Nephron (organoid): ENCODE results near the gene RPP25L.

Experiments
- H3K27ac Mint-ChIP-seq, 3 experiments: 2 replicates each; pipeline ENCODE4 v1.8.0; 2020; ENCODE audit warnings: mixed read lengths in 3 of 3, mild to moderate bottlenecking in 2 of 3, moderate library complexity in 1 of 3
- H3K27me3 Mint-ChIP-seq: 2 replicates; pipeline ENCODE4 v1.8.0; 2021; ENCODE audit warnings: low read depth, mild to moderate bottlenecking, moderate library complexity, mixed read lengths
- H3K36me3 Mint-ChIP-seq: 2 replicates; pipeline ENCODE4 v1.8.0; 2020; ENCODE audit warnings: low read depth, mixed read lengths
- H3K4me1 Mint-ChIP-seq: 2 replicates; pipeline ENCODE4 v1.8.0; 2020; ENCODE audit warnings: mixed read lengths
- H3K4me3 Mint-ChIP-seq, 3 experiments: 2 replicates each; pipeline ENCODE4 v1.8.0; 2020; ENCODE audit warnings: mild to moderate bottlenecking in 3 of 3, mixed read lengths in 3 of 3, moderate library complexity in 2 of 3
- H3K9me3 Mint-ChIP-seq: 2 replicates; pipeline ENCODE4 v1.8.0; 2020; ENCODE audit warnings: mixed read lengths
- CTCF ChIP-seq, 3 experiments: fragments of 200-600 bp; sonication (generic); IDR thresholded peaks; one replicate each; pipeline ENCODE4 v1.5.0; 2021; ENCODE audit warnings: antibody characterized with exemption in 3 of 3; ENCODE audit not compliant: unreplicated experiment in 3 of 3

RPP25L gene

GRCh38 chr9:34635556-34635955 lies 23.7 kb upstream of the RPP25L start:
- peak overlapping the region; percentile 71 to 80 (median 78) for H3K4me3 Mint-ChIP-seq
- TF ChIP-seq CTCF (IDR thresholded peaks at IDR 0.05; ENCODE audit: unreplicated experiment in 3 of 3), result no peak
- no peak overlapping the region for H3K27ac Mint-ChIP-seq
- H3K27me3 Mint-ChIP-seq, result peaks cover 26% of the 10 kb centered on the region
- H3K36me3 Mint-ChIP-seq, result peaks cover 6% of the 10 kb centered on the region
- H3K9me3 Mint-ChIP-seq, result no peaks in the 10 kb centered on the region
- H3K4me1 Mint-ChIP-seq, result peaks cover 31% of the 10 kb centered on the region

GRCh38 chr9:34634551-34635248 lies 22.8 kb upstream of the RPP25L start:
- TF ChIP-seq CTCF (IDR thresholded peaks at IDR 0.05; ENCODE audit: unreplicated experiment in 3 of 3), result no peak
- peaks cover 6% of the 10 kb centered on the region for H3K36me3 Mint-ChIP-seq
- H3K27me3 Mint-ChIP-seq, result peaks cover 35% of the 10 kb centered on the region
- peaks cover 31% of the 10 kb centered on the region for H3K4me1 Mint-ChIP-seq
- H3K27ac Mint-ChIP-seq, result peak overlapping the region in 1 of 3 experiments; percentile 49
- no peaks in the 10 kb centered on the region for H3K9me3 Mint-ChIP-seq
- peak overlapping the region; percentile 56 to 72 (median 72) for H3K4me3 Mint-ChIP-seq

- peak overlapping the region in 2 of 3 experiments; percentile 49 to 59 for H3K27ac Mint-ChIP-seq
- peaks cover 42% of the 10 kb centered on the region for H3K27me3 Mint-ChIP-seq
- peaks cover 31% of the 10 kb centered on the region for H3K4me1 Mint-ChIP-seq
- H3K9me3 Mint-ChIP-seq, result no peaks in the 10 kb centered on the region
- peaks cover 6% of the 10 kb centered on the region for H3K36me3 Mint-ChIP-seq
- TF ChIP-seq CTCF (IDR thresholded peaks at IDR 0.05; ENCODE audit: unreplicated experiment in 3 of 3), result peak; percentile 81 to 90 (median 83)
- peak overlapping the region; percentile 37 to 72 (median 72) for H3K4me3 Mint-ChIP-seq
These were observed 22.1 kb upstream of the RPP25L start for GRCh38 chr9:34633851-34634550.

GRCh38 chr9:34633166-34633565 lies 21.3 kb upstream of the RPP25L start:
- Mint-ChIP-seq H3K27me3 (peaks cover 49% of the 10 kb centered on the region), H3K9me3 (no peaks in the 10 kb centered on the region), H3K4me1 (peaks cover 31% of the 10 kb centered on the region), H3K27ac (no peak overlapping the region), H3K4me3 (no peak overlapping the region), H3K36me3 (peaks cover 6% of the 10 kb centered on the region)
- no peak for TF ChIP-seq CTCF (IDR thresholded peaks at IDR 0.05; ENCODE audit: unreplicated experiment in 3 of 3)

- Mint-ChIP-seq H3K27ac (no peak overlapping the region), H3K9me3 (no peaks in the 10 kb centered on the region), H3K4me1 (peaks cover 23% of the 10 kb centered on the region), H3K27me3 (peaks cover 75% of the 10 kb centered on the region), H3K36me3 (peaks cover 6% of the 10 kb centered on the region), H3K4me3 (peak overlapping the region; percentile 48 to 77 (median 62))
- no peak for TF ChIP-seq CTCF (IDR thresholded peaks at IDR 0.05; ENCODE audit: unreplicated experiment in 3 of 3)
These were observed 18.7 kb upstream of the RPP25L start for GRCh38 chr9:34630402-34631154.
